ENCODE data around the gene ST3GAL4.

The ST3GAL4 gene

DNA sequence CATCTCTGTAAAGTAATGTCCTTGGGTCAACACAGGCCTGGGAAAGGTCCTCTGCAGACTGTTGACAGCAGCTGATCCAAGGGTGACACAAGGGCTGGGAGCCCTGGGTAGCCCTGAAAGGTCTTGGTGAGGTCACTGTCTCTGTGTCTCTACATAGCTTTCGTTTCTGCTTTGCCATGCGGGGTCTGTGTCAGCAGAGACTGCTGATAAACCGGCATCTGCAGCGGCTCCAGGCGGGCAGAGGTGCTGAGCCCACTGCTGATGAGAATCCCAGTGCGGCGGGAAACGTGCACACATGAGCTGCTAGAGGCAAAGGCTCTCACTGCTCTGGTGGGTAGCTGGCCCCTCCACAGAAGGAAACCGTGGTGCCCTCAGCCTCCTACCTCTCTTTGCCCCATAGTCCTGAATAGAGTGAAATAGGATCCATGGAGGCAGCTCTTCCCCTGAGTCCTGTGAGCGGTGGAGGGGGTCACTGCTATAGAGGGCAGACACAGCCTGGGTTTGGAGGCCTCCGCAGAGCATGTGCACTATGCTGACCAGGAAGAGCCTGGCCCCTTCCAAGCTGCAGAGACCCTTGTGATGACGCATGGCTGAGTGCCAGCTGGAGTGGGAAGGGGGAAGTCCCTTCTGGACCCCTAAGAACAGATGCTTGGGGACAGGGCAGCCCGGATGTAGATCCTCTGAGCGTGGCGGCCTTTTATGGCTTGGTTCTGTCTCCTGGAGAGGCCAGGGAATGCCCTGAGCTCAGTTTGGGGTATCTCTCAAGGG is 17.8 kb upstream of the ST3GAL4 start:
- TF ChIP-seq REST (IDR thresholded peaks at IDR 0.05; ENCODE audit: low read depth) (no peak), TEAD4 (IDR thresholded peaks at IDR 0.05) (no peak), RAD21 (IDR thresholded peaks at IDR 0.05; ENCODE audit: low read depth) (no peak), EGR1 (IDR thresholded peaks at IDR 0.05) (no peak), NFIC (IDR thresholded peaks at IDR 0.05) (no peak), YY1 (IDR thresholded peaks at IDR 0.05; ENCODE audit: low read depth) (no peak), EP300 (IDR thresholded peaks at IDR 0.05; ENCODE audit: borderline replicate concordance) (no peak), CEBPB (IDR thresholded peaks at IDR 0.05) (no peak), TAF1 (IDR thresholded peaks at IDR 0.05; ENCODE audit: low read depth) (no peak), CREB1 (IDR thresholded peaks at IDR 0.05; ENCODE audit: low read depth) (no peak), ZBTB7A (IDR thresholded peaks at IDR 0.05; ENCODE audit: low read depth) (no peak), FOXM1 (IDR thresholded peaks at IDR 0.05; ENCODE audit: borderline replicate concordance, low read depth) (no peak), TCF12 (IDR thresholded peaks at IDR 0.05; ENCODE audit: low read depth) (no peak)
- TF ChIP-seq, protein P1, sequence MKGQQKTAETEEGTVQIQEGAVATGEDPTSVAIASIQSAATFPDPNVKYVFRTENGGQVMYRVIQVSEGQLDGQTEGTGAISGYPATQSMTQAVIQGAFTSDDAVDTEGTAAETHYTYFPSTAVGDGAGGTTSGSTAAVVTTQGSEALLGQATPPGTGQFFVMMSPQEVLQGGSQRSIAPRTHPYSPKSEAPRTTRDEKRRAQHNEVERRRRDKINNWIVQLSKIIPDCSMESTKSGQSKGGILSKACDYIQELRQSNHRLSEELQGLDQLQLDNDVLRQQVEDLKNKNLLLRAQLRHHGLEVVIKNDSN (IDR thresholded peaks at IDR 0.05): no peak
- TF ChIP-seq, protein P2, sequence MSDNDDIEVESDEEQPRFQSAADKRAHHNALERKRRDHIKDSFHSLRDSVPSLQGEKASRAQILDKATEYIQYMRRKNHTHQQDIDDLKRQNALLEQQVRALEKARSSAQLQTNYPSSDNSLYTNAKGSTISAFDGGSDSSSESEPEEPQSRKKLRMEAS (IDR thresholded peaks at IDR 0.05): no peak

DNA sequence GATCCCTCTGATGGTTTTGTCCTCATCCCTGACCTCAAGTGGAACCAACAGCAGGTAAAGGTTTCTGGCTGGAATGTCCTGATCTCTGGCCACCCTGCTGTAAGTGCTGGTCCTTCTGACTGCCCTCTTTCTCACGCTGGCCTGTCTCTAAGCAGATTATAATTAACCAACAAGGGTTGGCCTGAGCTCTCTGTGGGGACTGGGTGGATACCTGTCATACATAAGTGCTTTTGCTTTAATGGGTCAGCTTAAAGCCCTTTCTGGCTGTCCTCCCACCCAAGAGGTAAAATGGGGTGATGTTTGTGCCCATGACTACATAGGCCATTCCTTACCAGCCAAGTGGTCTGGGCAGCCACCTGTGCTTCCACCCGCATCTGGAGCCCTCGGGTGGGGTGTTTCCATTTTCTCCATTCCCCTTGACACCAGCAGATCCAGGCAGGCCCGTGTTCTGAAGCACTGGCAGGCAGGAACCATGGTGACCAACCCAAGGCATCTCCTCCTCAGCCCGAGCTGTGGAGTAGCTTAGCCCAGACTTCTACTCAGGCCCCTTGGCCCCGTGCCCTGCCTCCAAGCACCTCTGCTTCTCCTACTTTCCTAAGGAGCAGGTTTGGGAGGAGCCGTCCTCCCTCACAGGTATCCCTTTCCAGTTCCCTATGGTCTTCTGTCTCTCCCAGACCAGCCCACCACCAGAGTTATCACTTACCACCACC is 17.0 kb upstream of the ST3GAL4 start:
- TF ChIP-seq CEBPB (IDR thresholded peaks at IDR 0.05) (no peak), CREB1 (IDR thresholded peaks at IDR 0.05; ENCODE audit: low read depth) (no peak), REST (IDR thresholded peaks at IDR 0.05; ENCODE audit: low read depth) (no peak), TCF12 (IDR thresholded peaks at IDR 0.05; ENCODE audit: low read depth) (no peak), YY1 (IDR thresholded peaks at IDR 0.05; ENCODE audit: low read depth) (no peak), NFIC (IDR thresholded peaks at IDR 0.05) (no peak), TAF1 (IDR thresholded peaks at IDR 0.05; ENCODE audit: low read depth) (no peak), TEAD4 (IDR thresholded peaks at IDR 0.05) (no peak), EP300 (IDR thresholded peaks at IDR 0.05; ENCODE audit: borderline replicate concordance) (no peak), EGR1 (IDR thresholded peaks at IDR 0.05) (no peak), RAD21 (IDR thresholded peaks at IDR 0.05; ENCODE audit: low read depth) (no peak), ZBTB7A (IDR thresholded peaks at IDR 0.05; ENCODE audit: low read depth) (no peak), FOXM1 (IDR thresholded peaks at IDR 0.05; ENCODE audit: borderline replicate concordance, low read depth) (no peak)
- TF ChIP-seq, protein P1 (IDR thresholded peaks at IDR 0.05): no peak
- TF ChIP-seq, protein P2 (IDR thresholded peaks at IDR 0.05): no peak

DNA sequence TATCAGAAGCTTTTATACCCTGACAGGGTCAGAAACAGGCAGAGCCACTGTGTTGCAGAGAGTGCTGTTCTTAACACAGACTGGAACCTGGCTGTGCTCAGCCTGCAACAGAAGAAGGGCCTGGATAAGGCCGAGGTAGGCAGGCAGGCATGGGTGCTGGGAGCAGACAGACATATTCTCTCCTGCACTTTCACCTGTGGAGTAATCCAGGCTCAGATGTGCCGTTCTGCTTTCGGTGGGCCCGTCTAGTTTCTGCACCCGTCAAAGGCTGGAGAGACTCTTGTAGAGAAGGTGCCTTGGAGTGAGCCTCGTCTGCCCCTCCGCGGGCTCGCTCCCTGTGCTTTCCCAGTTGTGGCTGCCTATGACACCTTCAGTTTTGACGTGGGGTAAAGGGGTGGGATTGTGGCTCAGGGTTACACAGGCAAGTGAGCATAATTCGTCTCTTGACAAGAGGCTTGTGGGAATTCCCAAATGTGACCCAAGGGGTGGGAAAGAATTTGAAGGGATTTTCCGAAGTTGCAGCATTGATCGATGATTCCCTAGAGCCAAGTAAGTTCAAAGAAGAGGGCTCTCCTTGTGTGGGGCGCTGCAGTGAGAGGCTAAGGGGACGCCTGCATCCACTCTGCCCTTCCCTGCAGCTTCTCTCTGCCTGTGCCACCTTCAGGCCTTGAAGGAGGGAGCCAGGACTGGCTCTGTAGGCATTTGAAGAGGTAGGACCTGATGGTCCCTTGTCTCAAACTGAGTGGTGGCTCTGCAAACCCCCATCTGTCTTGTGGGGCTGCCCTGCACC is 16.2 kb upstream of the ST3GAL4 start:
- no peak for TF ChIP-seq TEAD4 (IDR thresholded peaks at IDR 0.05)
- TF ChIP-seq TCF12 (IDR thresholded peaks at IDR 0.05; ENCODE audit: low read depth): no peak
- no peak for TF ChIP-seq RAD21 (IDR thresholded peaks at IDR 0.05; ENCODE audit: low read depth)
- no peak for TF ChIP-seq TAF1 (IDR thresholded peaks at IDR 0.05; ENCODE audit: low read depth)
- TF ChIP-seq YY1 (IDR thresholded peaks at IDR 0.05; ENCODE audit: low read depth): no peak
- no peak for TF ChIP-seq ZBTB7A (IDR thresholded peaks at IDR 0.05; ENCODE audit: low read depth)
- no peak for TF ChIP-seq EGR1 (IDR thresholded peaks at IDR 0.05)
- no peak for TF ChIP-seq EP300 (IDR thresholded peaks at IDR 0.05; ENCODE audit: borderline replicate concordance)
- TF ChIP-seq FOXM1 (IDR thresholded peaks at IDR 0.05; ENCODE audit: borderline replicate concordance, low read depth): no peak
- no peak for TF ChIP-seq CEBPB (IDR thresholded peaks at IDR 0.05)

GRCh38 chr11:126339863-126340434 is 15.5 kb upstream of the ST3GAL4 start:
- TF ChIP-seq NFIC (IDR thresholded peaks at IDR 0.05) (no peak), CREB1 (IDR thresholded peaks at IDR 0.05; ENCODE audit: low read depth) (no peak), EGR1 (IDR thresholded peaks at IDR 0.05) (no peak), EP300 (IDR thresholded peaks at IDR 0.05; ENCODE audit: borderline replicate concordance) (no peak), TEAD4 (IDR thresholded peaks at IDR 0.05) (no peak), FOXM1 (IDR thresholded peaks at IDR 0.05; ENCODE audit: borderline replicate concordance, low read depth) (no peak), CEBPB (IDR thresholded peaks at IDR 0.05) (no peak), TAF1 (IDR thresholded peaks at IDR 0.05; ENCODE audit: low read depth) (no peak), YY1 (IDR thresholded peaks at IDR 0.05; ENCODE audit: low read depth) (no peak), ZBTB7A (IDR thresholded peaks at IDR 0.05; ENCODE audit: low read depth) (no peak), REST (IDR thresholded peaks at IDR 0.05; ENCODE audit: low read depth) (no peak), RAD21 (IDR thresholded peaks at IDR 0.05; ENCODE audit: low read depth) (no peak), TCF12 (IDR thresholded peaks at IDR 0.05; ENCODE audit: low read depth) (no peak)
- TF ChIP-seq, protein P2 (IDR thresholded peaks at IDR 0.05): no peak
- TF ChIP-seq, protein P1 (IDR thresholded peaks at IDR 0.05): no peak

Measured in Ishikawa (cell line).